ENCODE results near the gene CDH22.

CDH22 gene

GRCh38 chr20:46148313-46149208, 159.7 kb downstream of the CDH22 start:
- no peak overlapping the region for H3K4me3 ChIP-seq (ENCODE audit: low read depth, low read length)
- no peak for TF ChIP-seq CTCF (IDR thresholded peaks at IDR 0.05; ENCODE audit: borderline replicate concordance, insufficient read depth, low read depth, low read length)

- TF ChIP-seq CTCF (IDR thresholded peaks at IDR 0.05; ENCODE audit: borderline replicate concordance, insufficient read depth, low read depth, low read length): no peak
- H3K4me3 ChIP-seq (ENCODE audit: low read depth, low read length): no peak overlapping the region
Measured at GRCh38 chr20:46145713-46146112, 162.6 kb downstream of the CDH22 start.

- H3K4me3 ChIP-seq (ENCODE audit: low read depth, low read length): no peak overlapping the region
- TF ChIP-seq CTCF (IDR thresholded peaks at IDR 0.05; ENCODE audit: borderline replicate concordance, insufficient read depth, low read depth, low read length): no peak
Measured at GRCh38 chr20:46144432-46145025, 163.8 kb downstream of the CDH22 start.

- H3K4me3 ChIP-seq (ENCODE audit: low read depth, low read length): no peak overlapping the region
- no peak for TF ChIP-seq CTCF (IDR thresholded peaks at IDR 0.05; ENCODE audit: borderline replicate concordance, insufficient read depth, low read depth, low read length)
Measured at GRCh38 chr20:46142124-46142523, 166.2 kb downstream of the CDH22 start.

- TF ChIP-seq CTCF (IDR thresholded peaks at IDR 0.05; ENCODE audit: borderline replicate concordance, insufficient read depth, low read depth, low read length): no peak
- no peak overlapping the region for H3K4me3 ChIP-seq (ENCODE audit: low read depth, low read length)
Measured at GRCh38 chr20:46139908-46140482, 168.3 kb downstream of the CDH22 start.

- no peak for TF ChIP-seq CTCF (IDR thresholded peaks at IDR 0.05; ENCODE audit: borderline replicate concordance, insufficient read depth, low read depth, low read length)
- no peak overlapping the region for H3K4me3 ChIP-seq (ENCODE audit: low read depth, low read length)
Measured at GRCh38 chr20:46139266-46139889, 168.9 kb downstream of the CDH22 start.

Data from GM12875 (cell line).